Cerebellar cortex (tissue), 1 donor: ENCODE measurements around the gene OR9G1.
"Not testable (repeated sequence)": the region's sequence is repeated elsewhere in the genome, so short reads cannot be mapped to it uniquely, and the experiment has no call there.

ENCODE experiments used
- DNase-seq: peaks from one replicate; pipeline ENCODE4 v3.0.0-alpha.2; 2015; ENCODE audit warnings: low spot score

OR9G1 gene

GRCh38 chr11:56698795-56699194 is at the start of gene OR9G1:
Gene OR9G1, plus strand, starts transcription at chr11:56699095. Its CDS starts 1,293 bp downstream, at chr11:56700388.
- DNase-seq, result no peak

GRCh38 chr11:56659755-56660154 is 39.1 kb upstream of the OR9G1 start:
- DNase-seq, result no peak

- DNase-seq, result no peak
These were observed 35.5 kb upstream of the OR9G1 start, which contains the start of gene OR5AR1 for GRCh38 chr11:56663386-56663785. Gene OR5AR1, plus strand, starts transcription at chr11:56663686. Its CDS starts 0 bp downstream, at chr11:56663686.

GRCh38 chr11:56670984-56671383 is 27.9 kb upstream of the OR9G1 start:
- DNase-seq, result no peak

- no peak for DNase-seq
These were observed 10.3 kb upstream of the OR9G1 start for GRCh38 chr11:56688554-56689100.

GRCh38 chr11:56691179-56691578 is 7.7 kb upstream of the OR9G1 start:
- not testable (repeated sequence) for DNase-seq

GRCh38 chr11:56693428-56693827 is 5.5 kb upstream of the OR9G1 start:
- no peak for DNase-seq

GRCh38 chr11:56700242-56700913 is 1.5 kb downstream of the OR9G1 start:
- DNase-seq, result no peak

- DNase-seq, result no peak
These were observed 2.1 kb downstream of the OR9G1 start for GRCh38 chr11:56700914-56701485.

GRCh38 chr11:56705784-56706396 is 7.0 kb downstream of the OR9G1 start:
- no peak for DNase-seq

GRCh38 chr11:56706486-56706885 is 7.6 kb downstream of the OR9G1 start:
- no peak for DNase-seq

- DNase-seq, result no peak
These were observed 15.3 kb downstream of the OR9G1 start for GRCh38 chr11:56714206-56714605.

- no peak for DNase-seq
These were observed 17.5 kb downstream of the OR9G1 start for GRCh38 chr11:56716379-56716854.

GRCh38 chr11:56720513-56720912 is 21.6 kb downstream of the OR9G1 start:
- no peak for DNase-seq

- DNase-seq, result no peak
These were observed 41.2 kb downstream of the OR9G1 start for GRCh38 chr11:56740107-56740506.

- DNase-seq, result no peak
These were observed 42.0 kb downstream of the OR9G1 start for GRCh38 chr11:56740886-56741285.

GRCh38 chr11:56748597-56748996 is 49.7 kb downstream of the OR9G1 start, which contains the start of gene OR9G4:
Gene OR9G4, minus strand, starts transcription at chr11:56748697. Its CDS starts 4,931 bp downstream, at chr11:56743766.
- no peak for DNase-seq

- DNase-seq, result no peak
These were observed 51.3 kb downstream of the OR9G1 start for GRCh38 chr11:56750190-56750589.

GRCh38 chr11:56751480-56751879 is 52.6 kb downstream of the OR9G1 start:
- no peak for DNase-seq
